Loucy (cell line): ENCODE results near the gene OR2L5.

ENCODE experiments used
- CTCF ChIP-seq: fragments of 200-600 bp; sonication (generic); conservative IDR thresholded peaks from 2 replicates; pipeline ENCODE4 v1.5.1; 2014; ENCODE audit warnings: mild to moderate bottlenecking, antibody characterized with exemption, low read length
- EZH2phosphoT487 ChIP-seq: fragments of 200-600 bp; IDR thresholded peaks from 2 replicates; pipeline ENCODE4 v1.6.1; 2018; ENCODE audit warnings: antibody characterized with exemption, mild to moderate bottlenecking, moderate library complexity, borderline replicate concordance

- TF ChIP-seq CTCF (no peak), EZH2phosphoT487 (no peak)
These were observed 41.2 kb downstream of the OR2L5 start for GRCh38 chr1:248054671-248055070.
